Pancreas (tissue), 10 donors: ENCODE data around the gene ACTBL2. TPM values are rescaled to one million over a fixed set of nuclear protein-coding genes. Genes with fewer than 3 reads are reported as not detected.
A peak's percentile ranks its signal among the peaks of the same experiment; 100 is the strongest.

Experiments
- ATAC-seq, 4 donors: fragments of 200-7000 bp; cut with Tn5 transposase; one replicate each; pipeline versions ENCODE4 v1.8.0 to v1.9.1; 2020; ENCODE audit warnings: mild to moderate bottlenecking in 4 of 4, moderate library complexity in 4 of 4
- DNase-seq, 6 donors: peaks; one replicate each; pipeline ENCODE4 v3.0.0-alpha.2; 2020
- FAIRE-seq: peaks from 2 replicates; lab custom pipeline; 2012; peaks lifted over from hg19 to GRCh38; lab: Jason Lieb, UNC
- H3K27ac ChIP-seq, 4 donors: fragments of 200-600 bp; sonication (generic); 1 replicate in 3 of 4; 2 replicates in 1 of 4; pipeline versions ENCODE4 v1.5.0 to v1.8.0; 2020
- H3K27me3 ChIP-seq, 4 donors: fragments of 200-600 bp; one replicate each; pipeline ENCODE4 v1.8.0; 2021
- H3K36me3 ChIP-seq, 3 donors: fragments of 200-600 bp; sonication (generic) in 1 of 3; one replicate each; pipeline versions ENCODE4 v1.5.0 to v1.8.0; 2020 to 2021
- H3K4me1 ChIP-seq, 3 donors: fragments of 200-600 bp; one replicate each; pipeline ENCODE4 v1.8.0; 2021
- H3K4me3 ChIP-seq, 4 donors: fragments of 200-600 bp; sonication (generic) in 2 of 4; one replicate each; pipeline versions ENCODE4 v1.5.0 to v1.8.0; 2020 to 2021
- H3K9me3 ChIP-seq, 4 donors: fragments of 200-600 bp; one replicate each; pipeline ENCODE4 v1.8.0; 2021
- CTCF ChIP-seq, 4 donors: fragments of 200-600 bp; sonication (generic) in 3 of 4; IDR thresholded peaks; one replicate each; pipeline versions ENCODE4 v1.5.0 to v1.8.0; 2021; ENCODE audit warnings: antibody characterized with exemption in 4 of 4
- WGBS, 2 donors: extraction: QIAGEN DNeasy Blood & Tissue Kit; methylation state at CpG; one replicate each; pipeline ENCODE4 v1.1.7; 2013; 5-methylcytosine and 5-hydroxymethylcytosine counted together
- intact Hi-C, 3 donors: fragments of 100-400 bp; cut with DNase I; formaldehyde crosslinking; loops; one replicate each; pipeline versions ENCODE4 v1.11.1 to v1.14.2; 2022
- polyA plus RNA-seq, 2 donors: library from polyadenylated mRNA; stranded (reverse); fragments of 200-250 nt; gene quantifications; one replicate each; pipeline ENCODE4 v1.2.3, GENCODE V29; 2013
- total RNA-seq, 6 donors: library from RNA; stranded (reverse); fragmentation: NEBNext Ultra II Directional in 4 of 6; extraction: Animal tissue kit (Norgen Biotek cat#: 25700) in 4 of 6; gene quantifications; one replicate each; pipeline versions ENCODE4 v1.2.1 to v1.2.4, GENCODE V29; 2021 to 2023
- donor health status: healthy with polysubstance abuse.
- donor health status: DM: no; HTN: no; CAD: no; lungs with moderate emphysema.
- donor health status: DM: no; HTN: no; CAD: no.
- donor health status: control.
- donor health status: control.
- donor health status: Bipolar disorder and iron deficiency.
- donor health status: DM: yes; HTN: yes; CAD: no.
- donor health status: DM: no; HTN: no; CAD: no.
- donor health status: DM: no; HTN: no; CAD: no.
- donor health status: DM: yes; HTN: yes; CAD: no.

Gene ACTBL2
- total and polyA plus RNA-seq, 8 donors: 0.06 to 0.37 (median 0.12) TPM; not detected in 5

- 90 to 91% methylated on average over 5 of the region's 5 CpGs for WGBS, 2 donors
- no peak overlapping the region for H3K27ac ChIP-seq
- intact Hi-C loops: loop anchor here in 1 of 3 donors (10.0 kb wide), 1 partner anchor 959 kb away; the partner anchor contains the start of gene PLK2
- H3K9me3 ChIP-seq: no peaks in the 10 kb centered on the region
- no peaks in the 10 kb centered on the region for H3K36me3 ChIP-seq
- no peak for TF ChIP-seq CTCF (IDR thresholded peaks at IDR 0.05)
- no peaks in the 10 kb centered on the region for H3K27me3 ChIP-seq
- ATAC-seq (no peak), FAIRE-seq (no peak), DNase-seq (no peak)
- H3K4me1 ChIP-seq: peaks cover 0 to 13% (median 11%) of the 10 kb centered on the region in 3 donors
- H3K4me3 ChIP-seq: no peak overlapping the region
These were observed 22.9 kb upstream of the ACTBL2 start for GRCh38 chr5:57505272-57506200.

- intact Hi-C loops: loop anchor here in 1 of 3 donors (10.0 kb wide), 1 partner anchor 960 kb away; the partner anchor contains the start of gene PLK2
- H3K9me3 ChIP-seq: no peaks in the 10 kb centered on the region
- TF ChIP-seq CTCF (IDR thresholded peaks at IDR 0.05): no peak
- no peak for FAIRE-seq
- no peak overlapping the region for H3K4me3 ChIP-seq
- no peaks in the 10 kb centered on the region for H3K36me3 ChIP-seq
- H3K27ac ChIP-seq: peak overlapping the region in 1 of 4 donors; percentile 58
- no peaks in the 10 kb centered on the region for H3K27me3 ChIP-seq
- 91 to 94% methylated on average over 5 of the region's 5 CpGs for WGBS, 2 donors
- DNase-seq: no peak
- no peak for ATAC-seq
- H3K4me1 ChIP-seq: peaks cover 0 to 13% (median 11%) of the 10 kb centered on the region in 3 donors
These were observed 21.7 kb upstream of the ACTBL2 start for GRCh38 chr5:57504357-57504756.

- DNase-seq (peak in 2 of 6 donors; percentile 14 to 29), FAIRE-seq (no peak), ATAC-seq (peak in 3 of 4 donors; percentile 55 to 73 (median 64))
- Histone ChIP-seq H3K4me3 (no peak overlapping the region), H3K27ac (peak overlapping the region in 3 of 4 donors; percentile 3 to 58 (median 31)), H3K36me3 (no peaks in the 10 kb centered on the region), H3K27me3 (no peaks in the 10 kb centered on the region), H3K4me1 (peaks cover 0 to 13% (median 11%) of the 10 kb centered on the region in 3 donors), H3K9me3 (no peaks in the 10 kb centered on the region)
- intact Hi-C loops: loop anchor here in 1 of 3 donors (10.0 kb wide), 1 partner anchor 961 kb away; the partner anchor contains the start of gene PLK2
- no peak for TF ChIP-seq CTCF (IDR thresholded peaks at IDR 0.05)
- 13 to 20% methylated on average over 3 of the region's 3 CpGs for WGBS, 2 donors
These were observed 20.8 kb upstream of the ACTBL2 start for GRCh38 chr5:57503433-57503832.

DNA sequence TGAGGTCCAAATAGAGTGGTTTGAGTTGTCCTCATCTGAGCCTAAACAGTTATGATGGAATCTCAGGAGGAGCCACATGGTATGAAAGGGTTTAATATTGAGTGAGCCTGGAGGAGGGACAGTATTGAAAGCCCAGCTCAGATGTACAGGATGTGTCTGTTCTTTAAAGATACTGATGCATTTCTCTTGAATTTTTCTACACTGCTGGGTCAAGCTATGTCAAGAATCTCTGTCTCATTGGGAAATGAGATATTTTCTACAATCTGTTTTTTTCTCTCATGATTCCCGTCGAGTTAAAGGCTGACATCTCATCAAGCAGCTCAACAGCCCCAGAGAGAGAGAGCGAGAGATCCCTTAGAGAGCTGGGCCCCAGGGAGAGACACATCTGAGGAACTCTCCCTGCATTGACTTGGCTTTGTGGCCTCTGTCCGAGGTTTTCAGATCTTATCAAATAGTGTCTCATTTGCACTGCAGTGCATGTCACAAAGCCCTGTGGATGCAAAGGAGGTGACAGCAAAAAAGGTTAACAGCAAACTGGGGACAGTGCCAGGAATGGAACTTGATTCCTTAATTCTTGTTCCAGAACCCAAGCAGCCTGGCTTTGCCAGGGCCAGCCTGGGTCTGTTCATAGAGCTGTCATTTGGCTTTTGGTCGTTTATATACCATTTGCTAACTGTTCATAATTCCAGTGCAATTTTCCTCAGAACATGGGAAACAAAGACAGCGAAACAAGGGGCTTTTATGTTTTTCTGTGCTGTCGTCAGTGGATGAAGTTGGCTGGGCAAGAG is 19.0 kb upstream of the ACTBL2 start:
- Histone ChIP-seq H3K27ac (peak overlapping the region in 1 of 4 donors; percentile 23), H3K9me3 (no peaks in the 10 kb centered on the region), H3K27me3 (no peaks in the 10 kb centered on the region), H3K4me1 (peaks cover 0 to 13% (median 11%) of the 10 kb centered on the region in 3 donors), H3K4me3 (no peak overlapping the region), H3K36me3 (no peaks in the 10 kb centered on the region)
- FAIRE-seq (no peak), ATAC-seq (no peak), DNase-seq (peak in 1 of 6 donors; percentile 11)
- no peak for TF ChIP-seq CTCF (IDR thresholded peaks at IDR 0.05)
- WGBS, 2 donors: 50 to 54% methylated on average over 7 of the region's 7 CpGs
- intact Hi-C loops: loop anchor here in 1 of 3 donors (10.0 kb wide), 1 partner anchor 963 kb away; the partner anchor contains the start of gene PLK2
